HepG2 (cell line): ENCODE results near the gene CCDC54. TPM values are rescaled to one million over a fixed set of nuclear protein-coding genes. Genes with fewer than 3 reads are reported as not detected.

Experiments used
- ATAC-seq: fragments of 200-7000 bp; cut with Tn5 transposase; 3 replicates; pipeline ENCODE4 v1.9.1; 2020; ENCODE audit warnings: mild to moderate bottlenecking, moderate library complexity
- BruUV-seq: library from RNA; stranded (reverse); fragments of 400-500 nt; replicated peaks from 2 replicates; lab custom pipeline; 2021; lab: Mats Ljungman, UMichigan
- CTCF ChIA-PET: fragments of 300-600 bp; formaldehyde crosslinking; extraction: SDS; loops from one replicate; lab custom pipeline; 2021; ENCODE audit warnings: low total read pairs, inconsistent platforms, low intra/inter-chr PET ratio; lab: Yijun Ruan, JAX
- POLR2A ChIA-PET: fragments of 350-600 bp; sonication (Branson Sonifier 250); formaldehyde crosslinking; loops from one replicate; lab custom pipeline; 2020; ENCODE audit warnings: antibody characterized with exemption, inconsistent platforms; lab: Yijun Ruan, JAX
- DNase-seq: peaks from one replicate; pipeline ENCODE4 v3.0.0-alpha.2; 2015; ENCODE audit warnings: low spot score
- FAIRE-seq: peaks from 3 replicates; lab custom pipeline; 2011; peaks lifted over from hg19 to GRCh38; lab: Jason Lieb, UNC
- H2AFZ ChIP-seq: one replicate; pipeline ENCODE4 v1.6.1; 2011; ENCODE audit warnings: low read length, inconsistent platforms
- H3K27ac ChIP-seq: fragments of 300-600 bp; 3 replicates; pipeline ENCODE4 v1.8.0; 2011; ENCODE audit warnings: mixed run types, mild to moderate bottlenecking, mixed read lengths, low read length, inconsistent platforms; ENCODE audit not compliant: insufficient read depth; ENCODE audit errors: extremely low read length
- H3K27me3 ChIP-seq, 2 experiments: fragments of 200-600 bp in 1 of 2; 2 replicates in 1 of 2; 3 replicates in 1 of 2; pipeline versions ENCODE4 v1.6.0 to v1.8.0; 2011; ENCODE audit warnings: low read length in 2 of 2, mild to moderate bottlenecking in 2 of 2, moderate library complexity in 2 of 2, inconsistent platforms in 1 of 2; ENCODE audit not compliant: insufficient read depth in 2 of 2, control insufficient read depth in 1 of 2
- H3K36me3 ChIP-seq, 2 experiments: fragments of 200-600 bp in 1 of 2; replicated peaks in 1 of 2; 2 replicates in 1 of 2; 3 replicates in 1 of 2; pipeline versions ENCODE4 v1.5.1 to v1.8.0; 2011; ENCODE audit warnings: low read length in 2 of 2, inconsistent platforms in 1 of 2; ENCODE audit not compliant: insufficient read depth in 2 of 2, control insufficient read depth in 1 of 2
- H3K4me1 ChIP-seq: 2 replicates; pipeline ENCODE4 v1.5.1; 2012; ENCODE audit warnings: low read length, inconsistent platforms; ENCODE audit not compliant: insufficient read depth
- H3K4me2 ChIP-seq: 2 replicates; pipeline ENCODE4 v1.6.0; 2011; ENCODE audit warnings: low read depth, low read length, inconsistent platforms
- H3K4me3 ChIP-seq, 3 experiments: fragments of 200-600 bp in 1 of 3; sonication (generic), shearing (Covaris generic) in 1 of 3; replicated peaks in 1 of 3; 2 replicates each; pipeline ENCODE4 v1.5.1; 2011 to 2016; ENCODE audit warnings: low read length in 3 of 3, inconsistent platforms in 2 of 3, low read depth in 2 of 3, mild to moderate bottlenecking in 2 of 3, control low read depth in 1 of 3, mixed read lengths in 1 of 3; ENCODE audit not compliant: insufficient read depth in 1 of 3
- H3K79me2 ChIP-seq: one replicate; pipeline ENCODE4 v1.6.1; 2011; ENCODE audit warnings: low read length, inconsistent platforms; ENCODE audit not compliant: insufficient read depth
- H3K9ac ChIP-seq: 2 replicates; pipeline ENCODE4 v1.6.0; 2011; ENCODE audit warnings: mild to moderate bottlenecking, low read depth, low read length, inconsistent platforms; ENCODE audit not compliant: insufficient read depth
- H3K9me3 ChIP-seq: 2 replicates; pipeline ENCODE4 v1.5.1; 2012; ENCODE audit warnings: mild to moderate bottlenecking, low read length
- H4K20me1 ChIP-seq: 2 replicates; pipeline ENCODE4 v1.6.0; 2011; ENCODE audit warnings: inconsistent platforms, mild to moderate bottlenecking, low read length, moderate library complexity; ENCODE audit not compliant: insufficient read depth
- ATF7 ChIP-seq, 2 experiments: fragments of 450-650 bp in 1 of 2; sonication (generic) in 1 of 2; formaldehyde crosslinking in 1 of 2; IDR thresholded peaks; 2 replicates each; pipeline versions ENCODE4 v1.4.0 to v1.6.1; 2016 to 2020; ENCODE audit warnings: antibody characterized with exemption in 1 of 2, mild to moderate bottlenecking in 1 of 2, missing genetic modification reagents in 1 of 2
- ATF7-NPFF ChIP-seq: sonication (generic); formaldehyde crosslinking; IDR thresholded peaks from 2 replicates; pipeline ENCODE4 v1.8.1; 2023; ENCODE audit warnings: mild to moderate bottlenecking, low read depth, missing genetic modification reagents, moderate library complexity
- BRD4 ChIP-seq: sonication (generic); formaldehyde crosslinking; IDR thresholded peaks from 2 replicates; pipeline ENCODE4 v1.4.0; 2020; ENCODE audit warnings: missing genetic modification reagents
- DMAP1 ChIP-seq: IDR thresholded peaks from 2 replicates; pipeline ENCODE4 v1.6.1; 2016
- DMTF1 ChIP-seq: sonication (generic); formaldehyde crosslinking; IDR thresholded peaks from 2 replicates; pipeline ENCODE4 v1.4.0; 2020; ENCODE audit warnings: mild to moderate bottlenecking, missing genetic modification reagents
- MED1 ChIP-seq: sonication (generic); formaldehyde crosslinking; IDR thresholded peaks from 2 replicates; pipeline ENCODE4 v1.4.0; 2020; ENCODE audit warnings: missing genetic modification reagents
- MEIS2 ChIP-seq: sonication (generic); formaldehyde crosslinking; IDR thresholded peaks from 2 replicates; pipeline ENCODE4 v1.9.0; 2021; ENCODE audit warnings: mild to moderate bottlenecking, missing genetic modification reagents
- ONECUT2 ChIP-seq: sonication (generic); formaldehyde crosslinking; IDR thresholded peaks from 2 replicates; pipeline ENCODE4 v1.4.0; 2020; ENCODE audit warnings: missing genetic modification reagents
- POGZ ChIP-seq: sonication (generic); formaldehyde crosslinking; IDR thresholded peaks from 2 replicates; pipeline ENCODE4 v1.4.0; 2020; ENCODE audit warnings: mild to moderate bottlenecking, missing genetic modification reagents
- STAG1 ChIP-seq: sonication (generic); formaldehyde crosslinking; IDR thresholded peaks from 2 replicates; pipeline ENCODE4 v1.4.0; 2020; ENCODE audit warnings: missing genetic modification reagents
- THAP11 ChIP-seq: IDR thresholded peaks from 2 replicates; pipeline ENCODE4 v1.6.1; 2016; ENCODE audit warnings: missing biosample characterization, missing genetic modification reagents
- XRCC5 ChIP-seq: fragments of 200-400 bp; formaldehyde crosslinking; optimal IDR thresholded peaks from 2 replicates; pipeline ENCODE3; 2017; ENCODE audit warnings: mild to moderate bottlenecking, low read length
- ZNF264 ChIP-seq: sonication (generic); formaldehyde crosslinking; IDR thresholded peaks from 2 replicates; pipeline ENCODE4 v1.4.0; 2020; ENCODE audit warnings: missing genetic modification reagents
- ZNF543 ChIP-seq: sonication (generic); formaldehyde crosslinking; IDR thresholded peaks from 2 replicates; pipeline ENCODE4 v1.4.0; 2020; ENCODE audit warnings: mild to moderate bottlenecking, missing genetic modification reagents
- WGBS: methylation state at CpG from one replicate; pipeline ENCODE4 v1.1.6; 2017; ENCODE audit warnings: low lambda C conversion rate; 5-methylcytosine and 5-hydroxymethylcytosine counted together
- in situ Hi-C: cut with HindIII; loops from 2 replicates; pipeline ENCODE4 v1.10.0; 2017; ENCODE audit warnings: low pct_unique_long_range_greater_than_20kb; ENCODE audit not compliant: extremely low pct_ligation_motif_present
- intact Hi-C: fragments of 100-400 bp; cut with micrococcal nuclease; formaldehyde crosslinking; loops from one replicate; pipeline ENCODE4 v1.10.0; 2022; ENCODE audit not compliant: unreplicated experiment
- polyA plus RNA-seq, 8 experiments: library from polyadenylated mRNA; depleted of rRNA in 3 of 8; stranded (reverse) in 7 of 8; unstranded in 1 of 8; fragments of >200 nt; fragmentation: Illumina TruSeq in 4 of 8; extraction: Trizol in 4 of 8; gene quantifications; 2 replicates each; pipeline versions ENCODE4 v1.2.1 to v1.2.3, GENCODE V29; 2011 to 2016; ENCODE audit warnings: low read depth in 4 of 8, missing spikeins in 1 of 8, mixed read lengths in 1 of 8; ENCODE audit not compliant: insufficient read depth in 1 of 8
- total RNA-seq, 5 experiments: library from RNA; depleted of rRNA; stranded (reverse); fragments of >200 nt; fragmentation: Illumina TruSeq; extraction: Trizol; gene quantifications; 2 replicates each; pipeline ENCODE4 v1.2.3, GENCODE V29; 2016; ENCODE audit warnings: low read depth in 1 of 5
- TF ChIP-seq, protein P1 (sequence below): sonication (generic); formaldehyde crosslinking; IDR thresholded peaks from 2 replicates; pipeline ENCODE4 v1.4.0; 2020; ENCODE audit warnings: mild to moderate bottlenecking, missing genetic modification reagents

CCDC54 gene
- total and polyA plus RNA-seq, 2 of the 13 experiments (the other 11 are each of a cell fraction or from before 2014, with no cell fraction given) = not detected

GRCh38 chr3:107414325-107414964 lies 37.2 kb downstream of the CCDC54 start:
- CTCF ChIA-PET = no interaction called here
- FAIRE-seq = no peak
- in situ Hi-C loops = no loop called here

More at GRCh38 chr3:107414325-107414964, 37.2 kb downstream of the CCDC54 start:
- peaks cover 3% of the 10 kb centered on the region; the same call in 1 of the 2 replicates for H3K9me3 ChIP-seq
- 2% methylated on average over 1 of the region's 1 CpG for WGBS
- no peak for DNase-seq
- H3K4me2 ChIP-seq = no peak overlapping the region
- ATAC-seq = no peak
- no peaks in the 10 kb centered on the region for H3K4me1 ChIP-seq
- no peak overlapping the region for H3K27ac ChIP-seq
- H3K9ac ChIP-seq = no peak overlapping the region
- no peaks in the 10 kb centered on the region for H3K27me3 ChIP-seq
- POLR2A ChIA-PET = no interaction called here
- H4K20me1 ChIP-seq = no peaks in the 10 kb centered on the region
- TF ChIP-seq STAG1 (CRISPR knock-in tag) = no peak
- TF ChIP-seq ZNF264 = no peak
- no peak for TF ChIP-seq ATF7 (IDR thresholded peaks at IDR 0.05)
- no peak for TF ChIP-seq ATF7 (CRISPR knock-in tag; IDR thresholded peaks at IDR 0.05)
- no peak for TF ChIP-seq DMTF1
- TF ChIP-seq ZNF543 = no peak
- no peak for TF ChIP-seq XRCC5
- TF ChIP-seq DMAP1 = no peak
- TF ChIP-seq, protein P1, sequence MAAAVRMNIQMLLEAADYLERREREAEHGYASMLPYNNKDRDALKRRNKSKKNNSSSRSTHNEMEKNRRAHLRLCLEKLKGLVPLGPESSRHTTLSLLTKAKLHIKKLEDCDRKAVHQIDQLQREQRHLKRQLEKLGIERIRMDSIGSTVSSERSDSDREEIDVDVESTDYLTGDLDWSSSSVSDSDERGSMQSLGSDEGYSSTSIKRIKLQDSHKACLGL (CRISPR knock-in tag) = no peak
- TF ChIP-seq THAP11 (CRISPR knock-in tag) = no peak
- TF ChIP-seq ATF7-NPFF (CRISPR knock-in tag) = no peak
- TF ChIP-seq ONECUT2 (CRISPR knock-in tag) = no peak
- no peak for TF ChIP-seq BRD4
- TF ChIP-seq MEIS2 = no peak
- no peak for TF ChIP-seq POGZ
- TF ChIP-seq MED1 = no peak
- no peaks in the 10 kb centered on the region for H3K36me3 ChIP-seq
- no peak overlapping the region for H2AFZ ChIP-seq
- intact Hi-C loops = no loop called here
- no TSS peak for BruUV-seq
- H3K4me3 ChIP-seq = no peak overlapping the region
- no peaks in the 10 kb centered on the region for H3K79me2 ChIP-seq
